Spinal cord (tissue), 10 donors: ENCODE measurements around the gene JAGN1. TPM values are rescaled to one million over a fixed set of nuclear protein-coding genes. Genes with fewer than 3 reads are reported as not detected.

Experiments used
- DNase-seq, 6 donors: peaks; one replicate each; pipeline versions ENCODE4 v3.0.0 to v3.0.0-alpha.2; 2013 to 2015; ENCODE audit warnings: low spot score in 6 of 6, low read depth in 4 of 6
- H3K27ac ChIP-seq: one replicate; pipeline ENCODE4 v1.5.1; 2013; ENCODE audit warnings: low read depth, low read length, control low read depth
- H3K27me3 ChIP-seq: one replicate; pipeline ENCODE4 v1.6.1; 2013; ENCODE audit warnings: low read length; ENCODE audit not compliant: control insufficient read depth, insufficient read depth
- H3K36me3 ChIP-seq: one replicate; pipeline ENCODE4 v1.6.1; 2013; ENCODE audit warnings: low read length; ENCODE audit not compliant: control insufficient read depth, insufficient read depth
- H3K4me1 ChIP-seq: one replicate; pipeline ENCODE4 v1.6.1; 2013; ENCODE audit warnings: low read length; ENCODE audit not compliant: control insufficient read depth, insufficient read depth
- H3K4me3 ChIP-seq: one replicate; pipeline ENCODE4 v1.5.1; 2013; ENCODE audit warnings: low read depth, low read length, control low read depth
- H3K9me3 ChIP-seq: one replicate; pipeline ENCODE4 v1.6.1; 2013; ENCODE audit warnings: low read length; ENCODE audit not compliant: control insufficient read depth, insufficient read depth
- WGBS: methylation state at CpG from one replicate; pipeline ENCODE4 v1.1.5; 2013; ENCODE audit warnings: missing lambda C conversion rate; ENCODE audit not compliant: insufficient coverage; 5-methylcytosine and 5-hydroxymethylcytosine counted together
- polyA plus RNA-seq, 2 donors: library from polyadenylated mRNA; unstranded; fragments of 120-200 nt; gene quantifications; one replicate each; pipeline ENCODE4 v1.2.1, GENCODE V29; 2013; ENCODE audit not compliant: insufficient read length in 2 of 2
- total RNA-seq, 2 donors: library from RNA; depleted of rRNA in 1 of 2; stranded (reverse); fragments of 120-200 nt in 1 of 2; fragments of >200 nt in 1 of 2; gene quantifications; one replicate each; pipeline versions ENCODE4 v1.2.3 to v1.2.4, GENCODE V29; 2013 to 2014
- donor health status: healthy.

Gene JAGN1
- total and polyA plus RNA-seq, 4 donors = 16.7 to 35.2 (median 29.6) TPM

DNA sequence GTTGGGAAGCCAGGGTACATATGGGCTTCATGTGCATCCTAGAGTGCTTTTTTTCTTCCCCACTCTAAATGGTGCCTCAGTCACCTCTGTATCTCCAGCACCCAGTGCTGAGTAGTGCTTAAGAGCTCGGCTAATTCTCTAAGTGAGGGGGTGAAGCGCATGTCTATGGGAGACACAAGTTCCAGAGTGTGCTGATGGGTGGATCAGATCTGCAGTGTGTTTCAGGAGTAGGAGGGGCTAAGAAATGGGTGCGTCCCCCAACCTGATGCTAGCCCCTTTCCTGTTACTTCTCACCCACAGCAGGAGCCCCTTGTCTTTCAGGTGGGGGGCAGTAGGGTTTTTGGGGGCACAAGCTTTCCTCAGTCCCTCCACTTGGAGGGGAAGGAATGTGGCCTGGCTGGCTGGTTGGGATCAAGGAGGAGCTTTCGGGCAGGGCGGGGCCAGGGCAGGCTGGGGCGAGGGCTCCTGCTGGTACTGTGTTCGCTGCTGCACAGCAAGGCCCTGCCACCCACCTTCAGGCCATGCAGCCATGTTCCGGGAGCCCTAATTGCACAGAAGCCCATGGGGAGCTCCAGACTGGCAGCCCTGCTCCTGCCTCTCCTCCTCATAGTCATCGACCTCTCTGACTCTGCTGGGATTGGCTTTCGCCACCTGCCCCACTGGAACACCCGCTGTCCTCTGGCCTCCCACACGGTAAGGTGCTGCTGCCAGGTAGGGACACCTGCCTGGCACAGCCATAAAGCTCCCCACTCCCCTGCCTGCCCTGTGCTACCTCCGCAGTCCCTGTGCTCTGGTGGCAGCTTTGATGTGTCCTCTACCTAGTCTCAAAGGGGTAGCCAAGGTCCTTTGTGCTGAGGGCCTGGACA is 12.2 kb downstream of the JAGN1 start, which contains the start of gene IL17RE:
Gene IL17RE, plus strand, starts transcription at position 477 of the 866 bp plus-strand sequence. Its CDS starts 85 bp downstream, at position 562.
- Histone ChIP-seq H3K27me3 (no peaks in the 10 kb centered on the region), H3K27ac (no peak within 1 kb of the TSS), H3K36me3 (no peaks in the 10 kb centered on the region), H3K4me1 (peaks cover 7% of the 10 kb centered on the region), H3K4me3 (no peak within 1 kb of the TSS), H3K9me3 (no peaks in the 10 kb centered on the region)
- 39% methylated on average over 7 of the region's 13 CpGs for WGBS
- no peak for DNase-seq

DNA sequence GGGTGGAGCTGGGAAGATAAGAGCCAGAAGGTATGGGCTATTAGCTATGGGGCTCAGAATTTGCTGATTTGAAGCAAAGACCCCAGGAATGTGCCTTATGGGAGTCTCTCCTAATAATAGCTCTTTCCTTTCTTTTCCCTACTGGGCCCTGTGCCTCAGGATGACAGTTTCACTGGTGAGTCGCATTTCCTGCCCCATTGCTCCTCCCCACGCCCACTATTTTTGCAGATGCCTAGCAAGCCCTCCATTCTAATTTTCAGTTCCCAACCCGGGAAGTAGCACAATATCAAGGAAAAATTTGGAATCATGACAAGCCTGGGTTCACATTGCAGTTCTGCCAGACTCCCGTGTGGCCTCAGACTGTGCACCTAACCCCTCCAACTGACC is 12.8 kb downstream of the JAGN1 start:
- Histone ChIP-seq H3K9me3 (no peaks in the 10 kb centered on the region), H3K27me3 (no peaks in the 10 kb centered on the region), H3K4me1 (peaks cover 7% of the 10 kb centered on the region), H3K27ac (no peak overlapping the region), H3K4me3 (no peak overlapping the region), H3K36me3 (no peaks in the 10 kb centered on the region)
- 60% methylated on average over 3 of the region's 4 CpGs for WGBS
- no peak for DNase-seq

- no peak overlapping the region for H3K4me3 ChIP-seq
- 80% methylated on average over 3 of the region's 4 CpGs for WGBS
- H3K27ac ChIP-seq = no peak overlapping the region
- DNase-seq = no peak
- peaks cover 7% of the 10 kb centered on the region for H3K4me1 ChIP-seq
- no peaks in the 10 kb centered on the region for H3K9me3 ChIP-seq
- no peaks in the 10 kb centered on the region for H3K27me3 ChIP-seq
- no peaks in the 10 kb centered on the region for H3K36me3 ChIP-seq
These were observed 13.5 kb downstream of the JAGN1 start for GRCh38 chr3:9903904-9904303.

GRCh38 chr3:9906480-9906879 is 16.1 kb downstream of the JAGN1 start:
- Histone ChIP-seq H3K9me3 (no peaks in the 10 kb centered on the region), H3K4me1 (peaks cover 7% of the 10 kb centered on the region), H3K27ac (no peak overlapping the region), H3K27me3 (no peaks in the 10 kb centered on the region), H3K4me3 (no peak overlapping the region), H3K36me3 (no peaks in the 10 kb centered on the region)
- DNase-seq = no peak
- WGBS = 83% methylated on average over 3 of the region's 5 CpGs

GRCh38 chr3:9908286-9908685 is 17.9 kb downstream of the JAGN1 start:
- 100% methylated on average over 2 of the region's 3 CpGs for WGBS
- no peak overlapping the region for H3K27ac ChIP-seq
- H3K4me3 ChIP-seq = no peak overlapping the region
- H3K9me3 ChIP-seq = no peaks in the 10 kb centered on the region
- DNase-seq = no peak
- no peaks in the 10 kb centered on the region for H3K27me3 ChIP-seq
- no peaks in the 10 kb centered on the region for H3K4me1 ChIP-seq
- H3K36me3 ChIP-seq = no peaks in the 10 kb centered on the region

DNA sequence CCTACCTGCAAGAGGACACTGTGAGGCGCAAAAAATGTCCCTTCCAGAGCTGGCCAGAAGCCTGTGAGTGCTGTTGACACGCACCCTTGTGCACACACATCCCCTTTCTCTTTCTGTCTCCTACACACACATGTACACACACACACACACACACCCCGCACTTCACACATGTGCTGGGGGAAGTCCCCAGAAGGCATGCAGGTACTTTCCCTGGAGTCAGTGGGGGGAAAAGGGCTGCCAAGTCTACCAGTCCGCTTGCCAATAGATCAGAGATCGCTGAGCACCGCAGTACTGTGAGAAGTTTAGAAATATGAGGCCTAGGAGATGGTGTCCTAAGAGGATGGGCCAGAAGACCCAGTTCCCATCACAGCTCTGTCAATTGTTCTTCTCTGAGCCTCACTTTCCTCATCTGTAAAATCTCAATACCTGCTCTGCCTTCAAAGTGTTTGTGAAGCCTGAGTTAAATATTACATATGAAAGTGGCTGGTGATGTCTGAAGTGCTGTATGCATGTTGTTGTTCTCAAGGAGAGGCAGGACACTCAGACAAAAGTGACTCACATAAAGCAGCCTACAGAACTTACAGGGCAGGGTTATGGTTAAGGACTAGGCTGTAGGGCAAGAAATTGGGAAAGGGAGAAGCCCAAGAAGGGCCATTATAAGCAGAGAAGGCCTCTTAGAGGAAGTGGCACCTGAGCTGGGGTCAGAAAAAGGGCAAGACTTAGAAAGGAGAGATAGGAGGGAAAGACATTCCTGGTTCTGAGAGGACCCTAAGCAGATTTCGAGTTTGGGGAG is 19.0 kb downstream of the JAGN1 start:
- Histone ChIP-seq H3K4me3 (no peak overlapping the region), H3K4me1 (peaks cover 4% of the 10 kb centered on the region), H3K27me3 (no peaks in the 10 kb centered on the region), H3K9me3 (no peaks in the 10 kb centered on the region), H3K27ac (no peak overlapping the region), H3K36me3 (no peaks in the 10 kb centered on the region)
- DNase-seq = no peak
- WGBS = 92% methylated on average over 4 of the region's 7 CpGs

- H3K27me3 ChIP-seq = no peaks in the 10 kb centered on the region
- no peaks in the 10 kb centered on the region for H3K9me3 ChIP-seq
- H3K4me1 ChIP-seq = peaks cover 23% of the 10 kb centered on the region
- H3K4me3 ChIP-seq = no peak overlapping the region
- no peak for DNase-seq
- 61% methylated on average over 5 of the region's 8 CpGs for WGBS
- H3K36me3 ChIP-seq = no peaks in the 10 kb centered on the region
- no peak overlapping the region for H3K27ac ChIP-seq
These were observed 21.5 kb downstream of the JAGN1 start for GRCh38 chr3:9911863-9912262.

GRCh38 chr3:9912294-9912935 is 22.0 kb downstream of the JAGN1 start:
- Histone ChIP-seq H3K4me3 (no peak overlapping the region), H3K36me3 (no peaks in the 10 kb centered on the region), H3K27ac (no peak overlapping the region), H3K27me3 (no peaks in the 10 kb centered on the region), H3K9me3 (no peaks in the 10 kb centered on the region), H3K4me1 (peaks cover 29% of the 10 kb centered on the region)
- no peak for DNase-seq
- 75% methylated on average over 6 of the region's 7 CpGs for WGBS

GRCh38 chr3:9913601-9914000 is 23.2 kb downstream of the JAGN1 start:
- H3K27ac ChIP-seq = no peak overlapping the region
- H3K36me3 ChIP-seq = peaks cover 3% of the 10 kb centered on the region
- 88% methylated on average over 4 of the region's 5 CpGs for WGBS
- no peak overlapping the region for H3K4me3 ChIP-seq
- no peaks in the 10 kb centered on the region for H3K27me3 ChIP-seq
- DNase-seq = no peak
- H3K4me1 ChIP-seq = peaks cover 37% of the 10 kb centered on the region
- no peaks in the 10 kb centered on the region for H3K9me3 ChIP-seq
